Measurements from ENCODE around the gene SYNJ1.
"Not testable (repeated sequence)": the region's sequence is repeated elsewhere in the genome, so short reads cannot be mapped to it uniquely, and the experiment has no call there.

Gene SYNJ1

GRCh38 chr21:32727687-32728455 lies at the start of gene SYNJ1:
SYNJ1 (minus strand) TSS chr21:32728013; CDS start chr21:32726895, 1,118 bp downstream.
- peak; percentile 84 to 92 (median 88) for DNase-seq

- no peak for DNase-seq
Measured at GRCh38 chr21:32777269-32777668, 49.5 kb upstream of the SYNJ1 start.

- DNase-seq, result no peak
Measured at GRCh38 chr21:32776743-32777142, 48.9 kb upstream of the SYNJ1 start.

GRCh38 chr21:32773048-32773344 lies 45.2 kb upstream of the SYNJ1 start:
- DNase-seq, result not testable (repeated sequence)

GRCh38 chr21:32772281-32773047 lies 44.7 kb upstream of the SYNJ1 start:
- peak in 3 of 4 experiments; percentile 5 to 52 (median 8) for DNase-seq

- peak; percentile 19 to 47 (median 25) for DNase-seq
Measured at GRCh38 chr21:32770871-32771523, 43.2 kb upstream of the SYNJ1 start.

- DNase-seq, result no peak
Measured at GRCh38 chr21:32768530-32768929, 40.7 kb upstream of the SYNJ1 start.

- no peak for DNase-seq
Measured at GRCh38 chr21:32765058-32765457, 37.2 kb upstream of the SYNJ1 start.

- DNase-seq, result no peak
Measured at GRCh38 chr21:32764186-32764585, 36.4 kb upstream of the SYNJ1 start.

- no peak for DNase-seq
Measured at GRCh38 chr21:32757804-32758203, 30.0 kb upstream of the SYNJ1 start.

GRCh38 chr21:32756096-32756495 lies 28.3 kb upstream of the SYNJ1 start:
- no peak for DNase-seq

- no peak for DNase-seq
Measured at GRCh38 chr21:32753818-32754585, 26.2 kb upstream of the SYNJ1 start.

- DNase-seq, result no peak
Measured at GRCh38 chr21:32750405-32750804, 22.6 kb upstream of the SYNJ1 start.

GRCh38 chr21:32749662-32750061 lies 21.8 kb upstream of the SYNJ1 start:
- no peak for DNase-seq

- no peak for DNase-seq
Measured at GRCh38 chr21:32748529-32748928, 20.7 kb upstream of the SYNJ1 start.

GRCh38 chr21:32747396-32747795 lies 19.6 kb upstream of the SYNJ1 start:
- DNase-seq, result no peak

GRCh38 chr21:32746711-32747110 lies 18.9 kb upstream of the SYNJ1 start:
- DNase-seq, result not testable (repeated sequence)

- DNase-seq, result no peak
Measured at GRCh38 chr21:32742396-32742795, 14.6 kb upstream of the SYNJ1 start.

GRCh38 chr21:32741336-32741735 lies 13.5 kb upstream of the SYNJ1 start:
- no peak for DNase-seq

- no peak for DNase-seq
Measured at GRCh38 chr21:32739946-32740345, 12.1 kb upstream of the SYNJ1 start.

GRCh38 chr21:32736083-32736482 lies 8.3 kb upstream of the SYNJ1 start:
- DNase-seq, result not testable (repeated sequence)

GRCh38 chr21:32735524-32735923 lies 7.7 kb upstream of the SYNJ1 start:
- DNase-seq, result no peak

- no peak for DNase-seq
Measured at GRCh38 chr21:32733990-32734613, 6.3 kb upstream of the SYNJ1 start.
